Right lung (tissue), 5 donors: ENCODE measurements around the gene HACD3. TPM values are rescaled to one million over a fixed set of nuclear protein-coding genes. Genes with fewer than 3 reads are reported as not detected.
A peak's percentile ranks its signal among the peaks of the same experiment; 100 is the strongest.
"Not testable (repeated sequence)": the region's sequence is repeated elsewhere in the genome, so short reads cannot be mapped to it uniquely, and the experiment has no call there.

Source experiments
- DNase-seq, 2 donors: peaks; one replicate each; pipeline ENCODE4 v3.0.0-alpha.2; 2013
- polyA plus RNA-seq, 5 donors: library from polyadenylated mRNA; unstranded; fragments of 120-200 nt; gene quantifications; one replicate each; pipeline versions ENCODE4 v1.2.1 to v1.2.3, GENCODE V29; 2013; ENCODE audit warnings: inconsistent platforms in 1 of 5, low replicate concordance in 1 of 5; ENCODE audit not compliant: insufficient read length in 5 of 5, insufficient read depth in 1 of 5

HACD3 gene
- polyA plus RNA-seq, 5 donors = 150 to 217 (median 169) TPM

- DNase-seq = no peak
Measured at GRCh38 chr15:65541231-65541820, 11.1 kb downstream of the HACD3 start.

DNA sequence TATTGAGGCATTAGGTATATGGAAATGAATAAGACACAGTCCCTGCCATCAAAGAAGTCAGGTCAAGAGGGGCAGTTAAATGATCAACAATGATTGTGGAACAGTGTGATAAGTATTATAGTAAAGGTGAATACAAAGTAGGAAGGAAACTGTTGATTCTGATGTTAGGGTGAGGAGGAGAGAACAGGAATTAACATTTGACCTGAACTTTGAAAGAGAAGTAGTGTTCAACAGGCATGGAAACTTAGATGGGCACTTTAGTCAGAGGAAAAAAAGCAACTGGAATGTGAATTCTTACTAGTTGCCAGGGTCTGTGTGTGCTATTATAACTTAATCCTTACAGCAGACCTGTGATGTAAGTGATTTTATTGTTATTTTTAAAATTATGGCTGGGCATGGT is 17.6 kb downstream of the HACD3 start:
- DNase-seq = no peak

DNA sequence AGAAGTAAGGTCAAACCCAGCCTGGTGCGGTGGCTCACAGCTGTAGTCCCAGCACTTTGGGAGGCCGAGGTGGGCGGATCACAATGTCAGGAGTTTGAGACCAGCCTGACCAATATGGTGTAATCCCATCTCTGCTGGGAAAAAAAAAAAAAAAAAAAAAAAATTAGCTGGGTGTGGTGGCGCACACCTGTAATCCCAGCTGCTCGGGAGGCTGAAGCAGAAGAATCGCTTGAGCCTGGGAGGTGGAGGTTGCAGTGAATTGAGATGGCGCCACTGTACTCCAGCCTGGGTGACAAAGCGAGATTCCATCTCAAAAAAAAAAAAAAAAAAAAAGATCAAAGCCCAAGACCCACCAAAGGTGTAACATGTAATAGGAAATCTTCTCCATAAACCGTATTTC is 19.0 kb downstream of the HACD3 start:
- not testable (repeated sequence) for DNase-seq

- no peak for DNase-seq
Measured at GRCh38 chr15:65550681-65551098, 20.4 kb downstream of the HACD3 start.

- no peak for DNase-seq
Measured at GRCh38 chr15:65551183-65551582, 20.9 kb downstream of the HACD3 start.

GRCh38 chr15:65552851-65553250 is 22.6 kb downstream of the HACD3 start:
- not testable (repeated sequence) for DNase-seq

DNA sequence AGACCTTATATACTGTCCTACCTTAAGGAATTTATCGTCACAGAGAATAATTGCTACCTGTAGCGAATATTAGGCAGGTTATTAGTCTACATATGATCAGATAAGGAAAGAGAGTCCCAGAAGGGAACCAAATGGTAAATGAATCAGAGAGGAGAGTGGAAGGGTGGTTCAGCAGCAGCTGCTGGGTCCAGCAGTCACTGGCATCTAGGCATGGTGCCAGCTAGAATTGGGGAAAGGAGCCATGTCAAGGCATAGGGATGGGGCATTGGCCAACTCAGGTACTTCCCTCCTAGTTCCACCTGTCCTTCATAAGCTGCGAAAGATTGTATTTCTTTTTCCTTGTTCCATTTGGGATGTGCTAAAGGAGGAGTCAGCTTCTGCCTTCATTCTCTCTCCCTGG is 23.4 kb downstream of the HACD3 start:
- DNase-seq = no peak

- DNase-seq = no peak
Measured at GRCh38 chr15:65556622-65557021, 26.4 kb downstream of the HACD3 start.

DNA sequence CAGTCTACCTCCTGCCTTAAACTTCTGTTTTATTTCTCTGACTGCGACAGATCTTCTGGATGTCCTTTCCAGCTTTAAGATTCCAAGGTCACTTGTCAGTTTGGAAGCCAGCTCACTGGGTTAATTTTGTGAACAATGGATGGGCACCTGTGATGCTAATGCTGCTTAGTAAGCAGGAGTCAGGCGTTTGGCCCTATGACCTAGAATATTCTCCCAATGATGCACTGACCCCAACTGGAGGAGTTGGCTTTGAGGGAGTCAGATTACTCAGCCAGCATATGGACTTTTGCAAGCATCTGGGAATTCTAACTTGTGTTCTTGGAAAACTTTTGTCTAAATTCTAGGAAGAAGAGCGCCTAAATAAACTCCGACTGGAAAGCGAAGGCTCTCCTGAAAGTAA is 28.1 kb downstream of the HACD3 start:
- no peak for DNase-seq

- DNase-seq = no peak
Measured at GRCh38 chr15:65558997-65559760, 28.9 kb downstream of the HACD3 start.

- DNase-seq = no peak
Measured at GRCh38 chr15:65559941-65560340, 29.7 kb downstream of the HACD3 start.

- DNase-seq = no peak
Measured at GRCh38 chr15:65561934-65562333, 31.7 kb downstream of the HACD3 start.

DNA sequence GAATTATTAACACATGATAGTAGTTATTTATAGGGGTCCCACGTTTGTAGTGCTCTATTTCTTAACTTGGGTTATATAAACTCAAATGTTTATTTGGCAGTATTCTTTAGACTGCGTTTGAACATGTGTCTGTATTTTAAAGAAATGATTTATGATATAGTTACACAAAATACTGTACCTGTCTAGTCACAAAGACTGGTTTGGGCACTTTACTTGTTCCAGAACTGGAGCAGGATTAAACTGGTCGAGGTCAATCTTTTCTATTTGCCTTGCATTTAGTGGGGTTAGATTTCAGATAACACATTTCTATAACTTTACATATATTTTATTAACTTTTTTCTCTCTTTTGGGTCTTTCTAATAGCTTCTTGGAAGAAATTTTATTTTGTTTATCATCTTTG is 39.5 kb downstream of the HACD3 start:
- DNase-seq = no peak

DNA sequence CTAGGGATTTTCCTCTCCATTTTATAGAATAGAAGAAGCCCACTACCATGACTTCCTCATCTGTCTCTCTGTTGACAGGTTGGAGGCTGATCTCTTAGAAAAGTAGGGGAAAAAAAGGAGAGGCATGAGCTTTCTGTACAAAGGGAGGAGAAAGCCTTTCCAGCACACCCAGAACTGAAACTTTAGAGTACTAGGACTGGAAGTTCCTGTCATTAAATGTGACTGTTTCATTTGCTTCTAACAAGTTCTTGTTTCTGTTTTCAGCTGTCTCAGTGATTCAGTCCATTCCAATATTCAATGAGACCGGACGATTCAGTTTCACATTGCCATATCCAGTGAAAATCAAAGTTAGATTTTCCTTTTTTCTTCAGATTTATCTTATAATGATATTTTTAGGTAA is 41.7 kb downstream of the HACD3 start:
- DNase-seq = no peak

- DNase-seq = no peak
Measured at GRCh38 chr15:65576664-65577063, 46.4 kb downstream of the HACD3 start.

DNA sequence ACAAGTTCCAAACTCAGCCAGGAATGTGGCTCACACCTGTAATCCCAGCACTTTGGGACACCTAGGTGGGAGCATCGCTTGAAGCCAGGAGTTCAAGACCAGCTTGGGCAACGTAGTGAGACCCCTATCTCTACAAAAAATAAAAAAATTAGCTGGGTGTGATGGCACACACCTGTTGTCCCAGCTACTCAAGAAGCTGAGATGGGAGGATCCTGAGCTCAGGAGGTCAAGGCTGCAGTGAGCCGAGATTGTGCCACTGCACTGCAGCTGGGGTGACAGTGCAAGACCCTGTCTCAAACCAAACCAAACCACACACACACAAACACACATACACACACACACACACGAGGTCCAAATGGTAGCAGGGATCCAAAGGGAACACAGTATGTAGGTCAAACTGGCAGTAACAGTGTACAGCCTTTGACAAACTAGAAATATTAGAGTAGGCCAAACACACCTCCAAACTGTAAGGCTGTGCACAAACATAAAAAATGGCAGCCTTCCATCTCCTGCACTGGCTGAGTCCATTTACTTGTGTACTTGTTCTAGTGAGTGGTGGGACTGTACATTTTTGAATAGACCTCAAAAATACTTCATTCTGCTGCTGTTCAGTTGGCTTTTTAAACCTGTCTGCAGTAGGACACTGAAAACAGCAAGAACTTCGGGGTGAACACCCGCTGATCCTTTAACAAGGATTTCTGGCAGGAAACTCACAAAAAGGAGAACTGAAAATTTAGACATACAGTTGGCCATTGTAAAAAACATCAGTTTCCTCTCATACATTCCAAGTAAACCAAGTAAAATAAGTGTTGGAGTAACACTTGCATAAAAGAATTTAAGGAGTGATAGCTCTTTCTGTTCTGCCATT is 47.1 kb downstream of the HACD3 start:
- DNase-seq = no peak

DNA sequence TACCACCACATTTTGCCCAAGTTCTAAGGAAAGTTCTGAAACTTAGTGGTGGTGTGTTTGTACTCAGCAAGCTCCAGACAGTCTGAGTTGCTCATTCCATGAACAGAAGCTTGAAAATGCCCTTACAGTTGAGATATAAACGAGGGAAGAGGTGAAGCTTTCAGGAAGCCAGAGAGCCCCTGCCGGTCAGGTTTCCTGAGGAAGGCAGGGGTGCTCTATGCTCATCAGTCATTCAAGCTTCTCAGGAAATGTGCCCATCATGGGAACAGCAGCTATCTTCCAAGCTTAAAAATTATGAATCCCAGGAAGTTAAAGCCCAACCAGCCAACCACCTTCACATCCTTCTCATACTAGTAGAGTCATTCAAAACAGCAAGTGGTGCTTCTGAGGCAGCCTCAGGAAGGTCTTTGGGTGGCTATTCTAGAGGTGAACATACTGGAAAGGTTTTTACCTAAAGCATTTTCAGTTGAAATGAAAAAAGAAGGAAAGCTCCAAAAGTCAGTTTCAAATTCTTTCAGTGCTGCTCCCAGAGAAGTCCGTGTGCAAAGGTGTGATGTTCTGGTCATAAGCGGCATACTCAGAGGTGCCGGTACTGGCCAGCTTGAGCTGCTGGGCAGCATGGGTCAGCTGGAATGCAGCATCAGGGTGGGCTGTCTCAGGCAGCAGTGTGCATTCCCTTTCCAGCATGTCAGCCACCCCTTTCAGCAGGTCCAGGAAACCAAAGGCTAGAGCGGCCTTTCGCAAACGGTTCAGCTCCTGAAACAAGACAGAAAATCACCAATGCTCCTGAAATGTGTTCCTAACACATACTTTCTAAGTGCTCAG is 48.9 kb downstream of the HACD3 start:
- no peak for DNase-seq

- DNase-seq = no peak
Measured at GRCh38 chr15:65579762-65580161, 49.5 kb downstream of the HACD3 start.

DNA sequence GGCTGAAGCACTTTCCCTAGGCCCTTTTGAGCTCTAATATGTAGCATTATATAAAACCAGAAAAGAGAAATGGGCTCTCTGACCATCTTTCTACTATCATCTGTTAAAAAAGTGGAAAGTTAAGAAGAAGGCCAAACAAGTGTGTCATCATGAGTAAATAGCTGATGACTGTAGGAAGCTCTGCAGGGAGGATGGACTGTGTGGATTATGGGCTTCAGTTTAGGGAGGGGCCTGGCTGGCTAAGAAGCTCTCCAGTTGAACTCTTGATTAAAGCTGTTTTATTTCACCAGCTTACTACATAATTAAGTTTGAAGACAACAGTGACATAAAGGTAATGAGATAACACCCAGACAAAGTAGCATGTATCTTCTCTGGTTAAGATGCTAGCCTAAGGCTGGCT is 50.0 kb downstream of the HACD3 start:
- DNase-seq = no peak

DNA sequence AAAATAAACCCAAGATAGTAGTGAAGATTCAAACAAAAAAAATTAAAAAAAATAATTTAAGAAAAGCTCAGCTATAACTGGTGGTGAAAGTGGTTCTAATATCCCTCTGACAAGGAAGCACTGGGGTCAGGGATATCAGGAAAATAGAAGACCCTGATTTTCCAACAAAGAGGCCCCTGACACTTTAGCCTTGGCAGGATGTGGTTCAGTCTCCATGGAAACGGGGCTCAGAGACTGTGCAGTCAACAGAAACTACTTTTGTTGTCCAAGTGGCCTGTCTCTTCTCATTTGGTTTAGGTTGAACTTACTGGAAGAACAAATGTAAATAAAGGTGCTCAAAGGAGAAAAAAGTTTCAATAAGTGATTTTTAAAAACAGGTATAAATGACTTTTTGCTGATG is 53.4 kb downstream of the HACD3 start:
- DNase-seq = peak; percentile 15 to 22

GRCh38 chr15:65584241-65584640 is 54.0 kb downstream of the HACD3 start:
- no peak for DNase-seq

DNA sequence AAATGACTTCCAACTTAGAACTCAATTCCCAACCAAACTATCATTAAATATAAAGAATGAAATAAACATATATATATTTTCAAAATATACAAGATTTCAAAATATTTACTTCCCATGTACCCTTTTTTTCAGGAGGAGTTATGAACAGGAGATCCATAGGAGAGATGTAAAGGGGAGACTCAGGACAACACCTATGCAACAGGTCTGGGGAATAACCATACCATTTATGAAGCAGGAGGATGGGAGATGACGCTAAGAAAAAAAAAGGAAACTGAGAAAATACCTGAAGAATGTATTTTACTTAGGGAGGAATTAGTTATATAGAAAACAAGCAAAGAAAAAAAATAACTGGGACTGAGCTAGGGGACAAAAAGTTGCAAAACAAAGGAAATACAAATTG is 56.8 kb downstream of the HACD3 start:
- DNase-seq = no peak
